ENCODE data around the gene C3orf33. TPM values are rescaled to one million over a fixed set of nuclear protein-coding genes. Genes with fewer than 3 reads are reported as not detected.

The C3orf33 gene
- total RNA-seq, 1 experiment from 2014 or later, result 4.7 TPM

DNA sequence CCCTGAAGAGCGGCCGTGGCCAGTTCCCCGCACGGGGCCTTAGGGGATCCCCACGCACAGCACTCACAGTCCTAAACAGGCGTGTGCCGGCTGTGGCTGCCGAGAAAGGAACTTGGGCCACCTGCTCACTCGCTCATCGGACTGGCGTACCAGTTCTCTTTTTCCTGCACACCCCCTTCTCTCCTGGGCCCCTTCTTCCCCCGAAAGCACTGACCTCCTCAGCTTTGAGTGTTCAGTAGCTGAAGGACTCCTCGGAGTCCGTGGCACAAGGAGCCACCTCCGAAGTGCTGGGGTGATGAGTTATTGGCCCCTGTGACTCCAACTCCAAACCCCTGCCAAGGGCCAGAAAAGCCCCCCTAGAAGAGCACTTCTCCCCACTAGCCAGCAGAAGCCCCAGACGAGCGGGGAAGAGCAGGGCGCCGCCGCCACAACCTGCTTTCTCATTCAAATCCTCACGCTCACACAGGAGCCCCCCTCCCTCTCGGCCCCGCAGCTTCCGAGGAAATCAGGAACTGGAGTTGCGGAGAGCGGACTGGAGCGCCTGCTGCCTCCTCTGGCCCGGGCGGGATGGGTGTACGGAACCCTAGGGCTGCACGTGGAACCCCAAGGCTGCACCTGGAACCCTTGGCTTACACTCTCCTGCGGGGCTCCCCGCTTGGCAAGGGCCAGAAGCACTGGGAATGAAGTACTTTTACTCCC is 61.3 kb downstream of the C3orf33 start, which contains the start of gene PLCH1:
Gene PLCH1 (minus strand): TSS at position 446 of the 699 bp plus-strand sequence. CDS start 40,847 bp downstream, outside the sequence.
- H3K4me3 ChIP-seq (replicated peaks in 1 of 2; ENCODE audit: low read depth in 1 of 2, low read length in 2 of 2), result peak within 1 kb of the TSS; percentile 79 to 83
- H3K9me2 ChIP-seq (ENCODE audit: insufficient read depth), result no peaks in the 10 kb centered on the region
- POLR2A ChIA-PET, result no interaction called here
- H4K20me1 ChIP-seq (ENCODE audit: insufficient read depth), result no peaks in the 10 kb centered on the region
- H3K27ac ChIP-seq (ENCODE audit: low read depth, low read length), result peak within 1 kb of the TSS; percentile 48
- peak; percentile 62 for DNase-seq (ENCODE audit: low read depth, low spot score)
- H3K4me1 ChIP-seq (ENCODE audit: control insufficient read depth in 1 of 2, insufficient read depth in 2 of 2, low read length in 2 of 2), result peaks cover 15 to 46% of the 10 kb centered on the region in 2 experiments
- ATAC-seq, result peak; percentile 78
- H3K79me2 ChIP-seq (ENCODE audit: insufficient read depth, low read length), result no peaks in the 10 kb centered on the region
- intact Hi-C loops (cut with micrococcal nuclease), result loop anchor here (5.0 kb wide), 2 partner anchors 108 to 128 kb away; partner anchors contain the start of genes GMPS and SLC33A1
- no peaks in the 10 kb centered on the region for H3K9me3 ChIP-seq (ENCODE audit: control insufficient read depth in 1 of 2, insufficient read depth in 1 of 2, low read depth in 1 of 2, low read length in 2 of 2)
- no TSS peak for BruUV-seq (replicated peaks)
- RAD21 ChIA-PET (ENCODE audit: low non-redundant PET in 1 of 2, low total read pairs in 2 of 2, uncharacterized antibody in 2 of 2, unreplicated experiment in 2 of 2), result no interaction called here
- H3K36me3 ChIP-seq (ENCODE audit: control insufficient read depth in 1 of 2, insufficient read depth in 2 of 2, low read length in 2 of 2), result no peaks in the 10 kb centered on the region
- no peaks in the 10 kb centered on the region for H3K27me3 ChIP-seq (ENCODE audit: insufficient read depth, low read length)
- H3K4me2 ChIP-seq (ENCODE audit: low read length), result peak within 1 kb of the TSS; percentile 86
- peak within 1 kb of the TSS; percentile 99 for H2AFZ ChIP-seq (ENCODE audit: low read depth, low read length, poor library complexity, severe bottlenecking)
- CTCF ChIA-PET, result no interaction called here
- peak within 1 kb of the TSS; percentile 80 for H3K9ac ChIP-seq (ENCODE audit: low read length)
- TF ChIP-seq ELF1 (IDR thresholded peaks at IDR 0.05; ENCODE audit: borderline replicate concordance, low read depth) (no peak), CEBPB (IDR thresholded peaks at IDR 0.05; ENCODE audit: low read depth) (no peak), ZNF274 (IDR thresholded peaks at IDR 0.05; ENCODE audit: low read depth, low read length) (no peak), JUND (IDR thresholded peaks at IDR 0.05) (peak; percentile 68), POLR2A (IDR thresholded peaks at IDR 0.05; ENCODE audit: borderline replicate concordance, extremely low read depth, insufficient read depth, insufficient read length) (no peak), TCF7L2 (IDR thresholded peaks at IDR 0.05; ENCODE audit: borderline replicate concordance, extremely low read depth, insufficient read depth, insufficient read length) (peak; percentile 46), SP1 (IDR thresholded peaks at IDR 0.05; ENCODE audit: low read depth) (peak; percentile 97), YY1 (IDR thresholded peaks at IDR 0.05; ENCODE audit: extremely low read depth, insufficient replicate concordance, low read depth, low read length) (peak; percentile 71), CBX3 (IDR thresholded peaks at IDR 0.05; ENCODE audit: low read depth) (peak; percentile 78), SIN3A (IDR thresholded peaks at IDR 0.05; ENCODE audit: low read depth) (0 out of 2 replicates have a peak, but pooled peaks have one; percentile 31), EGR1 (IDR thresholded peaks at IDR 0.05; ENCODE audit: low read depth) (no peak), EZH2 (IDR thresholded peaks at IDR 0.05) (no peak), POLR2AphosphoS5 (IDR thresholded peaks at IDR 0.05; ENCODE audit: low read depth, low read length) (peak; percentile 65), EZH2phosphoT487 (IDR thresholded peaks at IDR 0.05; ENCODE audit: borderline replicate concordance) (no peak), FOSL1 (IDR thresholded peaks at IDR 0.05; ENCODE audit: low read depth) (no peak), RAD21 (IDR thresholded peaks at IDR 0.05; ENCODE audit: low read depth) (no peak), SRF (IDR thresholded peaks at IDR 0.05; ENCODE audit: low read depth) (no peak), ZFX (IDR thresholded peaks at IDR 0.05) (no peak)
- TF ChIP-seq, protein P1, sequence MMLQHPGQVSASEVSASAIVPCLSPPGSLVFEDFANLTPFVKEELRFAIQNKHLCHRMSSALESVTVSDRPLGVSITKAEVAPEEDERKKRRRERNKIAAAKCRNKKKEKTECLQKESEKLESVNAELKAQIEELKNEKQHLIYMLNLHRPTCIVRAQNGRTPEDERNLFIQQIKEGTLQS (IDR thresholded peaks at IDR 0.05), result no peak
- TF ChIP-seq, protein P2, sequence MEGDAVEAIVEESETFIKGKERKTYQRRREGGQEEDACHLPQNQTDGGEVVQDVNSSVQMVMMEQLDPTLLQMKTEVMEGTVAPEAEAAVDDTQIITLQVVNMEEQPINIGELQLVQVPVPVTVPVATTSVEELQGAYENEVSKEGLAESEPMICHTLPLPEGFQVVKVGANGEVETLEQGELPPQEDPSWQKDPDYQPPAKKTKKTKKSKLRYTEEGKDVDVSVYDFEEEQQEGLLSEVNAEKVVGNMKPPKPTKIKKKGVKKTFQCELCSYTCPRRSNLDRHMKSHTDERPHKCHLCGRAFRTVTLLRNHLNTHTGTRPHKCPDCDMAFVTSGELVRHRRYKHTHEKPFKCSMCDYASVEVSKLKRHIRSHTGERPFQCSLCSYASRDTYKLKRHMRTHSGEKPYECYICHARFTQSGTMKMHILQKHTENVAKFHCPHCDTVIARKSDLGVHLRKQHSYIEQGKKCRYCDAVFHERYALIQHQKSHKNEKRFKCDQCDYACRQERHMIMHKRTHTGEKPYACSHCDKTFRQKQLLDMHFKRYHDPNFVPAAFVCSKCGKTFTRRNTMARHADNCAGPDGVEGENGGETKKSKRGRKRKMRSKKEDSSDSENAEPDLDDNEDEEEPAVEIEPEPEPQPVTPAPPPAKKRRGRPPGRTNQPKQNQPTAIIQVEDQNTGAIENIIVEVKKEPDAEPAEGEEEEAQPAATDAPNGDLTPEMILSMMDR (IDR thresholded peaks at IDR 0.05 in 2 of 3, conservative IDR thresholded peaks at IDR 0.05 in 1 of 3; ENCODE audit: borderline replicate concordance in 1 of 3, insufficient read depth in 1 of 3, low read depth in 2 of 3, low read length in 2 of 3), result no peak
- TF ChIP-seq, protein P3, sequence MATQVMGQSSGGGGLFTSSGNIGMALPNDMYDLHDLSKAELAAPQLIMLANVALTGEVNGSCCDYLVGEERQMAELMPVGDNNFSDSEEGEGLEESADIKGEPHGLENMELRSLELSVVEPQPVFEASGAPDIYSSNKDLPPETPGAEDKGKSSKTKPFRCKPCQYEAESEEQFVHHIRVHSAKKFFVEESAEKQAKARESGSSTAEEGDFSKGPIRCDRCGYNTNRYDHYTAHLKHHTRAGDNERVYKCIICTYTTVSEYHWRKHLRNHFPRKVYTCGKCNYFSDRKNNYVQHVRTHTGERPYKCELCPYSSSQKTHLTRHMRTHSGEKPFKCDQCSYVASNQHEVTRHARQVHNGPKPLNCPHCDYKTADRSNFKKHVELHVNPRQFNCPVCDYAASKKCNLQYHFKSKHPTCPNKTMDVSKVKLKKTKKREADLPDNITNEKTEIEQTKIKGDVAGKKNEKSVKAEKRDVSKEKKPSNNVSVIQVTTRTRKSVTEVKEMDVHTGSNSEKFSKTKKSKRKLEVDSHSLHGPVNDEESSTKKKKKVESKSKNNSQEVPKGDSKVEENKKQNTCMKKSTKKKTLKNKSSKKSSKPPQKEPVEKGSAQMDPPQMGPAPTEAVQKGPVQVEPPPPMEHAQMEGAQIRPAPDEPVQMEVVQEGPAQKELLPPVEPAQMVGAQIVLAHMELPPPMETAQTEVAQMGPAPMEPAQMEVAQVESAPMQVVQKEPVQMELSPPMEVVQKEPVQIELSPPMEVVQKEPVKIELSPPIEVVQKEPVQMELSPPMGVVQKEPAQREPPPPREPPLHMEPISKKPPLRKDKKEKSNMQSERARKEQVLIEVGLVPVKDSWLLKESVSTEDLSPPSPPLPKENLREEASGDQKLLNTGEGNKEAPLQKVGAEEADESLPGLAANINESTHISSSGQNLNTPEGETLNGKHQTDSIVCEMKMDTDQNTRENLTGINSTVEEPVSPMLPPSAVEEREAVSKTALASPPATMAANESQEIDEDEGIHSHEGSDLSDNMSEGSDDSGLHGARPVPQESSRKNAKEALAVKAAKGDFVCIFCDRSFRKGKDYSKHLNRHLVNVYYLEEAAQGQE (IDR thresholded peaks at IDR 0.05; ENCODE audit: low read depth), result no peak
- TF ChIP-seq, protein P4, sequence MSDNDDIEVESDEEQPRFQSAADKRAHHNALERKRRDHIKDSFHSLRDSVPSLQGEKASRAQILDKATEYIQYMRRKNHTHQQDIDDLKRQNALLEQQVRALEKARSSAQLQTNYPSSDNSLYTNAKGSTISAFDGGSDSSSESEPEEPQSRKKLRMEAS (IDR thresholded peaks at IDR 0.05), result peak; percentile 64

All from HCT116 (cell line).